Glomerular visceral epithelial cell (primary cell): ENCODE data around the gene ADGRL3.
"Not testable (repeated sequence)": the region's sequence is repeated elsewhere in the genome, so short reads cannot be mapped to it uniquely, and the experiment has no call there.

Source experiments
- DNase-seq: peaks from one replicate; pipeline ENCODE4 v3.0.0-alpha.2; 2016; ENCODE audit errors: extremely low spot score

ADGRL3 gene

DNA sequence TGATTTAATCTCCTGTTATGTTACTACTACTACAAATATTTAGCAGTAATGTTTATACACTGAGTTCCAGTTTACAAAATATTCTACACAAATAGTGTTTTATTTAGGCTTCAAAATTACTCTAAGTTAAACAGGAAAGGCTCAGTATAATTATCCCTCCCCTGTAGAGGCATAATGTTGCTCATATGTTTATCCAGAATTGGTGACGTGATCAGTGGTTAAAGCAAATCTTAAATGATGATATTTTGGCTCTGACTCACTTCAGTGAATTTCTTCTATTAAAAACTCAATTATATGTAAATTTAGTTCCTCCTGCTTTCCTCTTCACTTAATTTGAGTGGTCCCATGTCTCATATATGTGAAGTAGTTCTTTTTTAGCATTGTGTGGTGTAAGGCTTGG, 438.5 kb downstream of the ADGRL3 start:
- no peak for DNase-seq

DNA sequence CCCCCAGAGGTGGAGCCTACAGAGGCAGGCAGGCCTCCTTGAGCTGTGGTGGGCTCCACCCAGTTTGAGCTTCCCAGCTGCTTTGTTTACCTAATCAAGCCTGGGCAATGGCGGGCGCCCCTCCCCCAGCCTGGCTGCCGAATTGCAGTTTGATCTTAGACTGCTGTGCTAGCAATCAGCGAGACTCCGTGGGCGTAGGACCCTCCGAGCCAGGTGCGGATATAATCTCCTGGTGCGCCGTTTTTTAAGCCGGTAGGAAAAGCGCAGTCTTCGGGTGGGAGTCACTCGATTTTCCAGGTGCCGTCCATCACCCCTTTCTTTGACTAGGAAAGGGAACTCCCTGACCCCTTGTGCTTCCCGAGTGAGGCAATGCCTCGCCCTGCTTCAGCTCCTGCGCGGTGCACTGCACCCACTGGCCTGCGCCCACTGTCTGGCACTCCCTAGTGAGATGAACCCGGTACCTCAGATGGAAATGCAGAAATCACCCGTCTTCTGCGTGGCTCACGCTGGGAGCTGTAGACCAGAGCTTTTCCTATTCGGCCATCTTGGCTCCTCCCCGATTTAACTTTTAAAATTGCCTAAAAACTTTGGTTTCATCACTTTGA, 446.7 kb downstream of the ADGRL3 start:
- not testable (repeated sequence) for DNase-seq

DNA sequence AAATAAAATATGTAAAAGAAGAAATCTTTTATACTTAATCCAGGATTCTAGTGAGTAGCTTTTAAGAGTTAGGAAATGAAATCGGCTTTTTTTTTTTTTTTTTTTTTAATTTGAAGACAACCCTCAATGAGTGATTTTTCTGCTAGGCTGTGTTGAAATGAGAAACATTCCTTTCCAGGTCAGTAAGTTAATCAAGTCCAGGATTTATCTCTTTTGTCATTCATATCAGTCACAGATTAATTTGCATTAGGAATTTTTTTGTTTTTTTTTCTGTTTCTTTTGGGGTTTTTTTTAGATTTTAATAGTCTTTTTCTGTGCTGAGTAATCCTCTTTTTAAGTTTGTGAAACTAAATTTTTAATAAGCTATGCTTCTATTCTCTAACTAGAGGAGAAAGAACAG, 448.1 kb downstream of the ADGRL3 start:
- DNase-seq, result no peak

DNA sequence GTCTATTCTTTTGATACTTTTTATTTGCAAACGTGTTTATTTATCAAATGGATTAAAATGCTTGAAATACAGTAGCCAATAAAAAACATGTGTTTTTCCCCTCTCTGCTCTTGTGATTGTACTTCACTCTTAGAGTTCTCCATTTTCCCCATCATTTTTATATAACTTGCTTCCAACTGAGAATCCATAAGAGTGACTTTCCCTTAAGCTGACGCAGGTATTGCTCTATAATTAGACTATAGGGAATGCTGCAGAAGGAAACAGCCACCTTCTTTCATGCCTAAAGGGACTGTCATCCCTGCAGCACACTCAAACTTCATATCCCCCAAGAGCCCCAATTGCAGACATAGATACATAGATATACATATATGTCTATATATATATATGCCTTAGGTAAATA, 456.9 kb downstream of the ADGRL3 start:
- DNase-seq, result no peak

DNA sequence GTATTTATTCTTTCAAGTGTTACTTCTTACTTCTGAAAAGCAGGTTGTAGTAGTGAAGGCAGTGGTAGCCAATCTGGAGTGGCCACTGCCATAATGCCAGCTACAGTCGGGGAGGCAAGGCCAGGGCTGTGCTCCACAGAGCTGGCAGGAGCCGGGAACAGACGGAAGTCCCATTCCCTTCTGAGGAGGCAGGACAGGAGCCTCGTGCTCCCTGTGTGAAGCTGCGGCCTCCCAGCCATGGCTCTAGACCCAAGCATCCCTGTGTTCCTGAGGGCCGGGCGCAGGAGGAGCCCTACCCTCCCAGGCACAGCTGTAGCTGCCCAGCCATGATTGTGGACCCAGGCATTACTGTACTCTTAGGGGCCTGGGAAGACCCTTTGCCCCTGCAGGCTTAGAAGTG, 461.8 kb downstream of the ADGRL3 start:
- DNase-seq, result no peak

DNA sequence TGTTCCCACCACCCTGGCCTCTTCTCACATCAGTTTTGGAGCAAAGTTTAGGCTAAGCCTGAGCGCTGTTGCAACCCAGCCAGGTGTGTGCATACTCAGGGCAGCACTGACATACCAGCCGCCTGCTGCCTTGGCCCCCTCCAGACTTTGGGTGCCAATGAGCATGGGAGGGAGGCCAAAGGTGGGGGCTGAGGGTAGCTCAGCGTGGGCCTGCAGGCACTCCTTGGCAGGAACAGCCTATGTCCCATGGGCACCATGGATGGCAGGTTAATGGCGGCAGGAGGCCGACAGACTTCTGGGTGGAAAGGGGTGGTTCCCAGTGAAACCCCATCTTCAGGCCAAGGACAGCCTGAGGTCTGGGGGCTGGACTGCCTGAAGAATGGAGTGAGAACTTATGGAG, 462.2 kb downstream of the ADGRL3 start:
- no peak for DNase-seq

DNA sequence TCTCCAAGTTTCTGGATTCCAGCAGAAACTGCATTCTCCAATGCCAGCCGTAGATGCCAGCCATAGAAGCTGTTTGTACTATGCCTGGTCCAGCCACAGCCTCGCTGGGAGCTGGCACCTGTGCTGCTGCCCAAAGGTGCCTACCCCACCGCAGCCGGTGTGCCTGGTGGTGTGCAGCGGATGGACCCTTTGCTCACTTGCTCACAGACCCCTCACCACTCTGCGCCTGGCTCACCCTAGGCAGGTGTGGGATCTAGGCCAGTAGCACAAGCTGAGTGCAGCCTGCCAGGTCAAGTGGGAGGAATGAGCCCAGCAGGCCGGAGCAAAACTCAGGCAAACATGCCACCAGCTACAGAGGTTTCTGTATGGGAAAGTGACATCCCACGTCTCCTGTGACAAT, 463.2 kb downstream of the ADGRL3 start:
- DNase-seq, result no peak

DNA sequence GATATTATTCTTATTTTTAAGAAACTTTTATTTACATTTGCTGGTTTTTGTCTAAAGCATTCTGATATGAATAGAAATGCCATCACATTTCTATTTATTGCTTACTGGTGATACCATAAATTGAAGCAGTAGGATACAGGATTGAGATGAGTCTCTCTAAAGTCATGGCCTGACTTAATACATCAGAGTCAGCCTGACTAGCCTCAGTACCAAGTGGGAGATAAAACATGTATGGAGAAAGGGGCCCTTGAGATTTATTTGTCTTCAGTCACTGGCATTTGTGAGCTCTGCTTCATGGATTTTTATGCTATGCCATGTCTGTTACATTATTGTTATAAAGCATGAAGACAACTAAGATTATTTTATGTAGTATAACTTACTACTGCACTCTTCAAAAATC, 465.5 kb downstream of the ADGRL3 start:
- DNase-seq, result no peak

DNA sequence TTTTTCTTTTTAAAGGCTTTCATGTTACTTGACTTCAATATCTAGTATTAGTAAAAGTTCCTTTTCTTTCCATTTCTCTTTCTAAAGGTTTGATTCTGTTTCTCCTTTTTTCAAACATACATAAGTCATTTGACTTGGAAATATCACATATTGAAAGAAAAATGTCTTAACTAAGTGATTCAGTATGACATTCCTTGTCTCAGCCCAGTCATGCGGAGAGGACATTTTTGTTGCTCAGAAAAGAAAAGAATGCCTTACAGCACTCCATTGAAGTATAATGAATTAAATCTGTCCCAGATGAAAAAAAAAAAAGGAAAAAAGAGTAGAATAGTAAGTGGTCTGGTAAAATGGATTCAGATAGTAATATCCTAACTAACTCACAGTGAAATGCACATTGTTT, 466.1 kb downstream of the ADGRL3 start:
- DNase-seq, result peak; percentile 50

DNA sequence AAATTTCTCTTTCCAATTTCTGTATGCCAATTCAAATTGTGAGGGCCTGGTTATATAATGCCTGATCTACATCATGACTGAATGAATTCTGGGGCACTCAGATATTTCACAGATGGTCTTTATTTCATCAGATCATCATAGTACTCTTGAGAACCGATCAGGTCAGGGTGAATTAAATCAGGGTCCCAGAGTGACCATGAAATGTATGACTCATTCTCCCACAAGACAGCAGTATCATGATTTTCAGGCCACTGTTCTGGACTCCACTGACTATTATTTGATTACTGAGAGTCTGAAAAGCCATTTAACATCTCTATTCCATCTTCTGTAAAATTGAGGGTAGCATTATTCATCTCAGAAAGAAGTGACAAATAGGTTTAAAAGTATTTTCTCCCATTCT, 471.5 kb downstream of the ADGRL3 start:
- no peak for DNase-seq

DNA sequence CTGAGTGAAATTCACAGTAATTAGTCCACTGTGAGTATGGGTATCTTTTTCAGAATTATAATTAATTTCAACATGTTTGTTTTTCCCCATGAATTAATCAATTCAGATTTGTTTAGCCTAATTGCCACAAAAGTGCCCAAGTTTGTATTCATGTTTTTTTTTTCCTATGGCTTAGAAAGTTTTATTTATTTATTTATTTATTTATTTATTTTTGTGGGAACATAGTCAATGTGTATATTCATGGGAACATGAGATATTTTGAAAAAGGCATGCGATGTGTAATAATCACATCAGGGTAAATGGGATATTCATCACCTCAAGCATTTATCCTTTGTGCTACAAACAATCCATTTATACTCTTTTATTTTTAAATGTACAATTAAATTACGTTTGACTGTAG, 475.3 kb downstream of the ADGRL3 start:
- DNase-seq, result no peak

DNA sequence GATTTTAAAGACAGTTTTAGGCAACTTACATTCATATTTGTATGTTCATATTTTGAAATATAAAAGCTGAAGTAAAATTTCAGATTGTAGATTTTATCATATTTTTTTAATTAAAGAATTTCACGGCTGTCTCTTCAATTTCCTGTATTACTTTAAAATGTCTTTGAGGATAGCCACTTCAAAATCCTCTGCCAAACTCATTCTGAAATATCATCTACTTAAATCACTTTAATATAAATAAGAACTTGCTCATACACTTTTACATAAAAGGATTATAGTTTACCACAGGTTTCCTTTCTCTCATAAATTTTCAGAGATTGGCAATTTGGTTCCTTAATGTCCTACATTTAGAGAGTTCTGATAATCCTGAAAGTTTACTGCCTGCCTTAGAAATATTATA, 478.2 kb downstream of the ADGRL3 start:
- DNase-seq, result no peak

DNA sequence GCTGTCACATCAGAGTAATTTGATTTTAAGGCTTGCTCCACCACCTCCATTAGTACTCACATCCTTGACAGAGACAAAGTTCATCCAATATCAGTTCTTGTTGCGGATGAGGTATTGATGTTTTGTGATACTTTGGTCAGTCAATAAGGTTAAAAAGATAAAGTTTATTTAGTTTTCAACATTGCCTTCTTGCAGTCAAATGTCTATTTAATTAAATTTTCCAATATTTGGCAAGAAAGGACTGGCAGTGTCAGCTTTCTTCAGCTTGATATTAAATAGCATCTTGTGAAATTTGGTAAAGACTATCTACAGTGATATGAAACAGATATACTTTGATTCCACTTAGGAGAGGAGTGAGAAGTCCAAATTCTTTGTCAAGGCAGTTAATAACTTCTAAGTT, 493.4 kb downstream of the ADGRL3 start:
- no peak for DNase-seq

DNA sequence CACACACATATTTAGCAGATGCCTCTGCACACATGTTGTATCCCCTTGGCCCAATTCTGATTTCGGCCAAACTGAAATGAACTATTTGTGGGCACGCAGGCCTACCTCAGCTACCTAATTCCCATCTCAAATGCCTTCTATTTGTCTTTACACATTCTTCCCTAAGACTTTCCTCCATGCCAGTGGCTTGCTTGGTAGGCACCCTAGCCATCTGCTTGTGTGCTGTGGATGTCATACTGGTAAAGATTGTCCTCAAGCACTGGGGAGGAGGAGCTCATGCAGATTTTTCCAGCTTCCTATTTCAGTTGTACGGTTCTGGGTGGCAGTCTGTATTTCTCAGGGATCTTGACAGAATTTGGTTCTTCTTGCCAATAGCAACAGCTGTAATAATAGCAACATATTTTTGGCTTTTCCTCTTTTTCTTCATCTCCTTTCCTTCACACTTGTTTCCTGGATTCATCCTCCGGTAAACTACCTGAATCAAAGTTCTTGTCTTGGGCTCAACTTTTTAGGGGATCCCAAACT, 514.3 kb downstream of the ADGRL3 start:
- no peak for DNase-seq

DNA sequence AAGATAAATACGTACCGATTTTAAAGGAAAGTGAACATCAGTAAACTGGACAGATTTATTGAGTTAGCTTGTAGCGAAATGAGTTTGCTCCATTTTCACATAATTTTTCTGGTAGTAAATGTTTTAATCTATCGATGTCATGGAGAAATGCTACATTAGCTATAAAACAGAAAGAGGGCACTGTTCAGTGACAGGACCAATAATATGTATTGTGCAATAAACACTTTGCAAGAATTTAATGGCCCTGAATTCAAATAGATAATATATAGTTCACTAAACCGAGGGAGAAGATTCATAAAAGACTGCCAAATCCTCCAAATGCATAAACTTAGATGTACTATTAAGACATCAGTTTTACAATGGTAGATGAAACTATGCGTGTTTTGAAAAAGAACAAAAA, 516.3 kb downstream of the ADGRL3 start:
- no peak for DNase-seq

DNA sequence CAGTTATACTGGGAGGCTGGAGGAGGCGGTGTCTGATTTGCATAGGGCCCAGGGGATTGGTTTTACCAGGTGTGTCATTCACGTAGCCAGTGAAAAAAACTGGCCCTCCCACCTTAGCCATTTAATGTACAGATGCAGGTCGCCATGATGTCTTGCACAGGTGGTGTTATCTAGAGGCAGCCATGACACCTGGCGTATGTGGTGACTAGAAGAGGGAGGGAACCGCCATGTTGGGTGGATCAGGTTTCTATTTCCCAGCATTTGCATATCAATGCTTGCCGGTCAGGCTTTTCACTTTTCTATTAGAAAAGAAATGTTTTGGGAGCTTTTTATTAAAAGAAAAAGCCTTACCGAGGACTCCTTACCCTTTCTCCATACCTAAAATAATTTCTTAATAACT, 523.4 kb downstream of the ADGRL3 start:
- no peak for DNase-seq

DNA sequence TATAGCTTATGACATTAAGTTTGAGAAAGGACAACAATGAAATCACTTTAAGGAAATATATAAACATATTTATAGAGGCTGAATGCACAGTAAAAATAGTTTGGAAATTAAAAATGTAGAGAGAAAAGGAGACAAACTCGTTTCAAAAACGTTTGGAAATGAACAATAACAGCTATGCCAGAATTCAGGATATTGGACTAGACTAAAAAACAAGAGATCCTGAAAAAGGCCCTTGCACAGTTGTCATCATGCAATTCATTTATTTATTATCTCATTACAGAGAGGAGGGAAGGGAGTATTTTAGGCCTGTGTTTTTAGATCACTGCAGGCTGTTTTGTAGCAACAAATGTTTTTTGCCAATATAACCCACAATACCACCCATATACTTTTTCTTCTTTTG, 527.2 kb downstream of the ADGRL3 start:
- no peak for DNase-seq

DNA sequence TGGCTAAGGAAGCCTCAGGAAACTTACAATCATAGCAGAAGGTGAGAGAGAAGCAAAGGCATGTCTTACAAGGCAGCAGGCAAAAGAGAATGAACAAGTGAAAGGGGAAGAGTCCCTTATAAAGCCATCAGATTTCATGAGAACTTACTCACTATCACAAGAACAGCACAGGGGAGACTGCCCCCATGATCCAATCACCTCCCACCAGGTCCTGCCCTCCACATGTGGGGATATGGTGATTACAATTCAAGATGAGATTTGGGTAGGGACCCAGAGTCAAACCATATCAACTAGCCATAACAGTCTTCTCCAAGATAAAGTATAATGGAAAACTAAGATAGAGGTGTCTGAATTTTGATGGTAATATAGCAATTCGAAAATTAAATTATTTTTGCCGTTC, 534.3 kb downstream of the ADGRL3 start:
- no peak for DNase-seq

DNA sequence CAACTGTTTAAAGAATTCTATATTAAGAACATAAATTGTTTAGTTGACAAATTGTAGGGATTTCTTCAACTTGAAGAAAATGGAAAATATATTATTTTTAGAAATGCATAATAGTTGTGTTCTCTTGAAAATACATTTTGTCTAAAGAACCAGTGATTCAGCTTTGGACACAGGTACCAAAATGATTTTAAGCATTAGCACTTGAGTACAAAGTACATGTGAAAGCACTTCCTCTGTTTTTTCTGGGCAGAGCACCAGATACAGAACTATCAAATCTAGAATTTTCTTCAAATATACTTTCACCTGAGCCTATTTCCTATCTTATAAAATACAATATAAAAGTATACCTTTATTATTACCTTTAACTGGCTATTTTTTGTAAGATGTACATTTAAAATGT, 539.8 kb downstream of the ADGRL3 start:
- DNase-seq, result no peak

DNA sequence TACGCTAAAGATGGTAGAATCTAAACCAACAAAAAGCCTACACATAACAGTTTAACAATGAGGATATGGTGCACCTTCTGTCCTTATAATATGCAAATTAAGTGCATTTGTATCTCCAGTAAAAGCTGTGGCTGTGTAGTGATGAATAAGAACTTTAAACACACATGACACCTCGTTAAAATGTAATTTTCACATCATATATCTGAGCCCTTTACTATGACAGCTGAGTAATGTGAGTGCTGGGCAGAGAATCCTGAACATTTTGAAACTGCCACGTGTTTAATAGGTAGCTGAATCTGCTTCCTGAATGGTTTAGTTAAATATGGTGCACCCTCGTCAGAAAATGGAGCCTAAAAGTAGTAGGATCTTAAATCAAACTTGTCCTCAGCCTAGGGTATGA, 540.8 kb downstream of the ADGRL3 start:
- no peak for DNase-seq

DNA sequence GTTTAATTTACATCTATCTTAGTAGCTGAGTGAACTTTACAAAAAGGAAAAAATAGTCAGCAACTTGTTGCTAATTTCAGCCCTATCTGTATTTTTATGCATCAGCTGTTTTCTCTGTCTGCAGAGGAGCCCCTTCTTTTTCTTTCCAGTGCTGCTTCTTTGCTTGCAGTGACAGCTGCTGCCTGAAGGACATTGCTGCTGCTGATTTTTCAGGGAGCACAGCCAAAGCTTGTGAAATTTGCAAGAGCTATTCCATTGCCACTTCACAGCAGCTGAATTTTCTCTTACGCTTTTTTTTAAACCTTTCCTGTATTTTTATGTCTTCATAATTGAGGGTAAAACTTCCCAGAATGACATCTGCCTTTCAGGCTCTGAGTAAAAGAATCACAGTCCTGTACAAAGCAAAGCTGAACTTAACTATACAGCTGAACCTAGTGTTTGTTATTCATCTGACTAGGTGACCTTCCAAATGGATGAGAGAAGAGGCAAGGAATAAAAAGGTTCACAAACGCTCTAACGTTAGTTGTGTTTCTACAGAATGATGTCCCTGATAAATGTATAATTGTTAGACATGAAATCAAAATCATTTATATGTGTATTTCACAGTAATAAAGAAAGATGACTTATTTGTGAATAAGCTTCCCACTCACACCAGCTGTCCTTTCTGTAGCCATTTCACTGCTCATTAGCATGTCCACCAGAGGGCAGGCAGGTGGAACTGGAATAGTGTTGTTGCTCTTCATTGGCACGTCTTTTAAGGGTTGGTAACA, 541.4 kb downstream of the ADGRL3 start:
- DNase-seq, result peak; percentile 9

DNA sequence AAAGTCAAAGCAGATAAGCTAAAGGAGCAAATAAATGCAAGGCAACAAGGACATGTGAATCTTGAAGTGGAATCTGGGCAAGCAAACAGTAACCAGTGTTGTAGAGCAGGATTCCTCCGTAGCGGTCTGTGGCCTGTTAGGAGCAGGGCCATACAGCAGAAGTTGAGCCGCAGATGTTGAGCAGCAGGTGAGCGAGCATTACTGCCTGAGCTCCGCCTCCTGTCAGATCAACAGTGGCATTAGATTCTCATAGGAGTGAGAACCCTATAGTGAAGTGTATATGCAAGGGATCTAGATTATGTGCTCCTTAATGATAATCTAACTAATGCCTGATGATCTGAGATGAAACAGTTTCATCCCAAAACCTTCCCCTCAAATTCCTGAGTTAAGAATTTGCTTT, 550.7 kb downstream of the ADGRL3 start:
- no peak for DNase-seq

DNA sequence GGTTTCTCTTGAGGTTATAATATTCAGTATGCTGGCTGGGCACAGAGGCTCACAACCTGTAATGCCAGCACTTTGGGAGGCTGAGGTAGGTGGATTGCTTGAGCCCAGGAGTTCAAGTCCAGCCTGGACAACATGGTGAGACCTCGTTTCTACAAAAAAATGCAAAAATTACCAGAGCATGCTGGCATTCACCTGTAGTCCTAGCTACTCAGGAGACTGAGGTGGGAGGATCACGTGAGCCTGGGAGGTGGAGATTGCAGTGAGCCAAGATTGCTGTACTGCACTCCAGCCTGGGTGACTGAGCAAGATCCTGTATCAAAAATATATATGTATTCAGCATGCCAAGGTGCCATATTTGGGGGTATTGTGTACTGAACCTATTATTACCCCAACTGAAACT, 552.5 kb downstream of the ADGRL3 start:
- DNase-seq, result no peak

DNA sequence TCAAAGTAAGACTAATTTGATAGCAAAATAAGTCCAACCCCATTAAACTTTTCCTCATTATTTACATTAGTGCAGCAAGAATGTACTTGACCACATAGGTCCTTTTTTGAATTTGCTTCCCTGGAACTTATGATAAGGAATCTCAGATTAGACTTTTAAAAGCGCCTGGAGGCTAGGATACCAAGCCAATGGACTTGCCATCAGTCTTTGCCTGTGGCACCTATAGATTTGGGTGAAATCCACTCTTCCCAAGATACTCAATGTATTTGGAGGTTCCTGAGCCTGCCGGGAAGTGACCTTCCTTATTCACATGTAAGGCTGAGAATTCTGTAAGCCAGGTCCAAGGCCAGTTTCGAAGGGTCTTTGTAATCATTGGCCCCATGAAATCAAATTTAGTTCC, 553.6 kb downstream of the ADGRL3 start:
- no peak for DNase-seq
